CD14-positive monocyte (primary cell): ENCODE measurements around the gene HMCN2. TPM values are rescaled to one million over a fixed set of nuclear protein-coding genes. Genes with fewer than 3 reads are reported as not detected.

ENCODE experiments used
- DNase-seq, 3 donors: peaks; one replicate each; pipeline ENCODE4 v3.0.0-alpha.2; 2011 to 2022
- H2AFZ ChIP-seq: 2 replicates; pipeline ENCODE4 v1.6.0; 2012; ENCODE audit warnings: mild to moderate bottlenecking, low read depth, low read length, inconsistent platforms; ENCODE audit not compliant: insufficient read depth, poor library complexity, severe bottlenecking
- H3K27ac ChIP-seq, 2 donors: 1 replicate in 1 of 2; 2 replicates in 1 of 2; pipeline ENCODE4 v1.5.1; 2012 to 2013; ENCODE audit warnings: low read length in 2 of 2, control low read depth in 1 of 2, inconsistent platforms in 1 of 2, low read depth in 1 of 2, mild to moderate bottlenecking in 1 of 2
- H3K27me3 ChIP-seq, 2 donors: one replicate each; pipeline versions ENCODE4 v1.6.0 to v1.6.1; 2011 to 2013; ENCODE audit warnings: low read length in 2 of 2; ENCODE audit not compliant: control insufficient read depth in 2 of 2, insufficient read depth in 2 of 2
- H3K36me3 ChIP-seq, 2 donors: replicated peaks in 1 of 2; 1 replicate in 1 of 2; 2 replicates in 1 of 2; pipeline versions ENCODE4 v1.5.1 to v1.6.1; 2012 to 2013; ENCODE audit warnings: low read length in 2 of 2, control low read depth in 1 of 2, inconsistent platforms in 1 of 2, mild to moderate bottlenecking in 1 of 2; ENCODE audit not compliant: insufficient read depth in 2 of 2, control insufficient read depth in 1 of 2
- H3K4me1 ChIP-seq, 2 donors: 1 replicate in 1 of 2; 2 replicates in 1 of 2; pipeline versions ENCODE4 v1.5.1 to v1.6.1; 2012 to 2013; ENCODE audit warnings: low read length in 2 of 2, control low read depth in 1 of 2, inconsistent platforms in 1 of 2, mild to moderate bottlenecking in 1 of 2, moderate library complexity in 1 of 2; ENCODE audit not compliant: insufficient read depth in 2 of 2, control insufficient read depth in 1 of 2
- H3K4me2 ChIP-seq: replicated peaks from 2 replicates; pipeline ENCODE3; 2012; ENCODE audit warnings: low read length, moderate library complexity, mild to moderate bottlenecking; ENCODE audit not compliant: poor library complexity, severe bottlenecking; ENCODE audit errors: extremely low read depth
- H3K4me3 ChIP-seq, 3 experiments: fragments of 200-600 bp in 1 of 3; sonication (generic) in 1 of 3; replicated peaks in 1 of 3; 1 replicate in 2 of 3; 2 replicates in 1 of 3; pipeline ENCODE4 v1.5.1; 2011 to 2013; ENCODE audit warnings: low read length in 3 of 3, mild to moderate bottlenecking in 3 of 3, control low read depth in 2 of 3, low read depth in 2 of 3, inconsistent platforms in 1 of 3, moderate library complexity in 1 of 3
- H3K79me2 ChIP-seq: 2 replicates; pipeline ENCODE4 v1.6.0; 2012; ENCODE audit warnings: mild to moderate bottlenecking, control low read depth, inconsistent platforms, low read length, moderate library complexity; ENCODE audit not compliant: insufficient read depth
- H3K9ac ChIP-seq: 2 replicates; pipeline ENCODE4 v1.6.0; 2017; ENCODE audit warnings: low read length, mild to moderate bottlenecking; ENCODE audit not compliant: insufficient read depth, poor library complexity, severe bottlenecking
- H3K9me3 ChIP-seq, 2 donors: replicated peaks in 1 of 2; 1 replicate in 1 of 2; 2 replicates in 1 of 2; pipeline versions ENCODE4 v1.5.1 to v1.6.1; 2012 to 2013; ENCODE audit warnings: low read length in 2 of 2, control low read depth in 1 of 2; ENCODE audit not compliant: control insufficient read depth in 1 of 2, insufficient read depth in 1 of 2
- H4K20me1 ChIP-seq: 2 replicates; pipeline ENCODE4 v1.6.0; 2012; ENCODE audit warnings: mild to moderate bottlenecking, low read length, control low read depth, moderate library complexity; ENCODE audit not compliant: insufficient read depth
- H3K27ac Mint-ChIP-seq, 7 donors: one replicate each; pipeline ENCODE4 v1.8.0; 2020; ENCODE audit warnings: mild to moderate bottlenecking in 7 of 7, mixed read lengths in 7 of 7, moderate library complexity in 6 of 7, inconsistent platforms in 2 of 7
- H3K27me3 Mint-ChIP-seq, 3 donors: one replicate each; pipeline ENCODE4 v1.8.0; 2021 to 2022; ENCODE audit warnings: low read depth in 3 of 3, mild to moderate bottlenecking in 3 of 3, mixed read lengths in 3 of 3, moderate library complexity in 3 of 3, inconsistent platforms in 1 of 3
- H3K36me3 Mint-ChIP-seq, 2 donors: one replicate each; pipeline ENCODE4 v1.8.0; 2020; ENCODE audit warnings: mixed read lengths in 2 of 2, inconsistent platforms in 1 of 2, mild to moderate bottlenecking in 1 of 2
- H3K4me1 Mint-ChIP-seq: one replicate; pipeline ENCODE4 v1.8.0; 2020; ENCODE audit warnings: mild to moderate bottlenecking, mixed read lengths
- H3K4me3 Mint-ChIP-seq, 2 donors: one replicate each; pipeline ENCODE4 v1.8.0; 2020; ENCODE audit warnings: mild to moderate bottlenecking in 2 of 2, mixed read lengths in 2 of 2, moderate library complexity in 1 of 2
- H3K9me3 Mint-ChIP-seq, 7 donors: one replicate each; pipeline ENCODE4 v1.8.0; 2020 to 2022; ENCODE audit warnings: mixed read lengths in 7 of 7, mild to moderate bottlenecking in 6 of 7, moderate library complexity in 6 of 7, inconsistent platforms in 2 of 7
- CTCF ChIP-seq: fragments of 200-600 bp; IDR thresholded peaks from one replicate; pipeline ENCODE4 v1.8.0; 2022; ENCODE audit warnings: antibody characterized with exemption, mild to moderate bottlenecking
- WGBS: methylation state at CpG from one replicate; pipeline ENCODE4 v1.1.5; 2013; ENCODE audit warnings: missing lambda C conversion rate; ENCODE audit not compliant: insufficient coverage; 5-methylcytosine and 5-hydroxymethylcytosine counted together
- intact Hi-C, 2 donors: fragments of 100-400 bp; cut with micrococcal nuclease; formaldehyde crosslinking; loops; one replicate each; pipeline versions ENCODE4 v1.15.0 to v1.15.1; 2023
- polyA plus RNA-seq, 3 donors: library from polyadenylated mRNA; depleted of rRNA in 1 of 3; unstranded in 2 of 3; stranded (reverse) in 1 of 3; fragments of 300-500 nt in 2 of 3; fragments of >200 nt in 1 of 3; fragmentation: Illumina TruSeq in 2 of 3; gene quantifications; 1 replicate in 2 of 3; 2 replicates in 1 of 3; pipeline ENCODE4 v1.2.3, GENCODE V29; 2012 to 2021

Gene HMCN2
- polyA plus RNA-seq, 3 donors: not detected

DNA sequence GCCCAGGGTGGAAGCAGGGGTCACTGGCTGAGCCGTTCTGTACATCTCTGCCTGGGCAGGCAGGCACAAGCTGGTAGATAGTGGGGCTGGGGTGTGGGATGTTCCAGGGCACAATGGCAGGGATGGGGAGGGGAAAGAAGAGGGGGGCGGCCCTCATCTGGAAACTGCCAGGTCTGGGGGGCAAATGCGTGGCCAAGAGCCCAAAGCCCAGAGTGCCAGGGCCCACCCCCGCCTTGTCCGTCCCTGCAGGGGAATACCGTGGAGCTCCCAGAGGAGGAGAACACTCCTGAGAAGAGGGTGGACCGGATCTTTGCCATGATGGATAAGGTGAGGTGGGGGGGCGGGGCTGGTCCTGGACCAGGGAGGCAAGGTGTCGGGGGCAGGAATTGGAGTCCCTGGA lies 42.7 kb upstream of the HMCN2 start:
- no peak overlapping the region for H3K4me2 ChIP-seq
- 95% methylated on average over 9 of the region's 9 CpGs for WGBS
- no peak overlapping the region for H3K4me3 ChIP-seq
- no peak overlapping the region for H3K9ac ChIP-seq
- no peaks in the 10 kb centered on the region for H3K36me3 Mint-ChIP-seq
- H3K36me3 ChIP-seq: no peaks in the 10 kb centered on the region
- no peak for TF ChIP-seq CTCF
- H3K27me3 Mint-ChIP-seq: peaks cover 0 to 5% (median 0%) of the 10 kb centered on the region in 3 donors
- H3K79me2 ChIP-seq: no peaks in the 10 kb centered on the region
- H3K4me1 ChIP-seq: no peaks in the 10 kb centered on the region
- no peak overlapping the region for H2AFZ ChIP-seq
- no peak overlapping the region for H3K4me3 Mint-ChIP-seq
- no peaks in the 10 kb centered on the region for H3K4me1 Mint-ChIP-seq
- intact Hi-C loops: no loop called here
- H3K9me3 Mint-ChIP-seq: peaks cover under 1 to 8% (median 4%) of the 10 kb centered on the region in 7 donors
- no peak overlapping the region for H3K27ac ChIP-seq
- H3K27ac Mint-ChIP-seq: no peak overlapping the region
- no peaks in the 10 kb centered on the region for H4K20me1 ChIP-seq
- no peak for DNase-seq
- H3K9me3 ChIP-seq: peaks cover 3 to 6% of the 10 kb centered on the region in 2 donors
- H3K27me3 ChIP-seq: no peaks in the 10 kb centered on the region

GRCh38 chr9:130225071-130225470 lies 40.5 kb upstream of the HMCN2 start:
- Histone ChIP-seq H3K4me3 (no peak overlapping the region), H3K27me3 (no peaks in the 10 kb centered on the region), H3K9me3 (peaks cover 7 to 11% of the 10 kb centered on the region in 2 donors), H4K20me1 (no peaks in the 10 kb centered on the region), H3K9ac (no peak overlapping the region), H3K79me2 (no peaks in the 10 kb centered on the region), H3K36me3 (no peaks in the 10 kb centered on the region), H3K27ac (no peak overlapping the region), H3K4me2 (no peak overlapping the region), H2AFZ (no peak overlapping the region), H3K4me1 (no peaks in the 10 kb centered on the region)
- no peak for DNase-seq
- WGBS: 98% methylated on average over 9 of the region's 11 CpGs
- TF ChIP-seq CTCF: no peak
- no peaks in the 10 kb centered on the region for H3K4me1 Mint-ChIP-seq
- H3K4me3 Mint-ChIP-seq: no peak overlapping the region
- H3K9me3 Mint-ChIP-seq: peaks cover 4 to 18% (median 12%) of the 10 kb centered on the region in 7 donors
- H3K36me3 Mint-ChIP-seq: no peaks in the 10 kb centered on the region
- peaks cover 0 to 2% (median 2%) of the 10 kb centered on the region in 3 donors for H3K27me3 Mint-ChIP-seq
- no peak overlapping the region for H3K27ac Mint-ChIP-seq
- intact Hi-C loops: no loop called here
